ENCODE measurements around the gene NT5C3A. TPM values are rescaled to one million over a fixed set of nuclear protein-coding genes. Genes with fewer than 3 reads are reported as not detected.
"Not testable (repeated sequence)": the region's sequence is repeated elsewhere in the genome, so short reads cannot be mapped to it uniquely, and the experiment has no call there.

NT5C3A gene
- total RNA-seq, 6 experiments from 2014 or later, result 15.3 to 19.4 (median 16.4) TPM

DNA sequence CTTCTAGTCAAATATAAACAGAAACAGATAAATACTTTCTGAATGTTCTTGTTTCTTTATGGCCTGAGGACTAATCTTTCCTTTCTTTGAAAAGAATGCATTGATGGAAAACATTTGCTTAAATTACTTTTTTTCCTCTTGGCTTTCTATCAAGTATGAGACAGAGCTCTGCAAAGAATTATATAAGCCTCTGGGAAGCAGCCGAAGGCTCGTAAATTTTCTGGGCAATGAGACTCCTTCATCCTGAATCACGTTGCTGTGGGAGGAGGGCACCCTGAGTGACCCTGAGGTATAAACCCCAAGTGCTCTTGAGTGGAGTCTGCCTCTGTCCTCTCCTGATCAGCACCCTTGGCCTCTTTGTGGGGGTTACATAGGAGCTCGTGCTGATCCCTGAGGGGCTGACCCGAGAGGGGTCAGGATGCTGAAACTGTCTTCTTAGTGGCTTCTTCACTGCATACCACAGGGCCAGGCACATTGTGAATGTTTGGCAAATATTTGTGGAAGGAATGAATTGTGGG is 71.4 kb downstream of the NT5C3A start:
- peaks cover 23% of the 10 kb centered on the region for H3K36me3 Mint-ChIP-seq (ENCODE audit: low read depth)
- not testable (repeated sequence) for H3K27me3 Mint-ChIP-seq (ENCODE audit: insufficient read depth)
- peak; percentile 83 for DNase-seq

DNA sequence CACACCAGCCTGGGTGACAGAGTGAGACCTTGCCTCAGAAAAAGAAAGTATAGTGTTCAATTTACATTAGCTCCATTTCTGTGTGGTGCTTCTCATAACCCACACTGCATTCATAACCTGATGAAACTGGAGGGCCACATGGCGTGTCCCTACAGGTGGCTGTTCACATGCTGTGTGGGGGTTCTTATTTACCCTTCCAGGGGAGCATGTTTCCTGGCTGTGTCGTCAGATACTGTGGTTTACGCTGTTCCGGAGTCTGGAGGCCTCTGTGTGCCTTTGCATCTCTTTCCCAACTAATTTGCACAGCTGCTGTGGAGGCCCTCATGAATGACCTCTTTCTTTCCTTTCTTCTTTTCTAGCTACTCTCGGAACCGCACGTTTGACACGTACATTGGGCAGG is 74.4 kb downstream of the NT5C3A start:
- H3K4me1 Mint-ChIP-seq (ENCODE audit: low read depth), result peaks cover 40% of the 10 kb centered on the region
- H3K4me3 Mint-ChIP-seq; H3K9me3 Mint-ChIP-seq; H3K27me3 Mint-ChIP-seq (ENCODE audit: insufficient read depth); DNase-seq; H3K27ac Mint-ChIP-seq: not testable (repeated sequence)
- H3K36me3 Mint-ChIP-seq (ENCODE audit: low read depth), result peaks cover 26% of the 10 kb centered on the region

More for the DNA sequence above, 71.4 kb downstream of the NT5C3A start:
- Mint-ChIP-seq H3K4me3 (peak overlapping the region; percentile 60), H3K4me1 (ENCODE audit: low read depth) (peaks cover 34% of the 10 kb centered on the region), H3K27ac (peak overlapping the region; percentile 84)
- H3K9me3 Mint-ChIP-seq, result not testable (repeated sequence)

DNA sequence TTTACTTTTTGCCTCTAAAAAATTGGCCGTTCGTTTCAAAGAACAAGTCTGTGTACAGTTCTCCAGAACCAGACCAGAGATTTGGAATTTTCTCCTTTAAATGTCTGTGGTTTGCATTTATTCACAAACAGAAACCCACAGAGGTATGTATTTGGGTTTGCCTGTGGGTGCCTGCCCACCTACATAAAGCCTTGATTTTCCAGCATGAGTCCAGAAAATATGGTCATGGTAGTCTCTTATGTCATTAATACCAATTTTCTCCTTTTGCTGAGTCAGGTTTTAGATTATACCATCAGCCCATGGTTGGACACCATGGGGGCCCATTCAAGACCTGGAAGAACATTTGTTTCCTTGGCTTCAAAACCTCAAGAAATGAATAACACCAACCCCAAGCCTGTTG is 82.7 kb downstream of the NT5C3A start:
- not testable (repeated sequence) for H3K27me3 Mint-ChIP-seq (ENCODE audit: insufficient read depth); H3K4me3 Mint-ChIP-seq; DNase-seq; H3K9me3 Mint-ChIP-seq
- Mint-ChIP-seq H3K4me1 (ENCODE audit: low read depth) (peaks cover 31% of the 10 kb centered on the region), H3K27ac (peak overlapping the region; percentile 57), H3K36me3 (ENCODE audit: low read depth) (peaks cover 33% of the 10 kb centered on the region)

DNA sequence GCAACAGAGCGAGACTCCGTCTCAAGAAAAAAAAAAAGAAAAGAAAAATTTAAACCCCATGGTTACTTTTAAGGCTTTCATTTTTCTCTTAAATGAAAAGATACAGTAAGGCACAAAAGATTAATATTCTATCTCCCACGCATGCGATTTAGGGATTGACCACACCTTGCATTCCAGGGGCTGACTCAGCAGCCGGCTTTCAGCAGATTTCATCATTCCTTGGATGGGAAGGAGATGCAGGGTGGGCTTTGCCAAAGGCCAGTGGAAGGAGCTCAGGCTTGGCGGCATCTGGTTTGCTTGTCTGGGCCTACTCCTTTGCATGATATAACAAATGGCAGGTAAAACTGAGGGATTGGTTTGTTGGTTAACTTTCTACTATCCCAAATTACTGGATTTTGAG is 83.3 kb downstream of the NT5C3A start:
- peaks cover 27% of the 10 kb centered on the region for H3K36me3 Mint-ChIP-seq (ENCODE audit: low read depth)
- H3K9me3 Mint-ChIP-seq; H3K27me3 Mint-ChIP-seq (ENCODE audit: insufficient read depth): not testable (repeated sequence)
- peak overlapping the region; percentile 91 for H3K27ac Mint-ChIP-seq
- peak overlapping the region; percentile 67 for H3K4me3 Mint-ChIP-seq
- DNase-seq, result peak; percentile 57
- H3K4me1 Mint-ChIP-seq (ENCODE audit: low read depth), result peaks cover 25% of the 10 kb centered on the region

DNA sequence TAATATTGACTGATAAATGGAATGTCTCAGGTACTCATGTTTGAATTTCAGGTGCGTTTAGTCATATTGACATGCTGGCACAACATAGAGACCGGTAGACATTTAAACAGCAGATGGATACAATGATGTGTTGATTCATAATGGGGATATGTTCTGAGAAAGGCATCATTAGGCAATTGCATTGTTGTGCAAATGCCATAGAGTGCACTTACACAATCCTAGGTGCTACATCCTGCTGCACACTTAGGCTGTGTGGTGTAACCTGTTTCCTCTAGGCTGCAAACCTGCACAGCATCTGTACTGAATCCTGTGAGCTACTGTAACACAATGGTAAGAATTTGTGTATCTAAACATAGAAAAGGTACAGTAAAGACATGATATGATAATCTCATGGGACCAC is 85.4 kb downstream of the NT5C3A start:
- DNase-seq; H3K27me3 Mint-ChIP-seq (ENCODE audit: insufficient read depth); H3K27ac Mint-ChIP-seq; H3K9me3 Mint-ChIP-seq; H3K4me3 Mint-ChIP-seq: not testable (repeated sequence)
- peaks cover 27% of the 10 kb centered on the region for H3K36me3 Mint-ChIP-seq (ENCODE audit: low read depth)
- peaks cover 35% of the 10 kb centered on the region for H3K4me1 Mint-ChIP-seq (ENCODE audit: low read depth)

DNA sequence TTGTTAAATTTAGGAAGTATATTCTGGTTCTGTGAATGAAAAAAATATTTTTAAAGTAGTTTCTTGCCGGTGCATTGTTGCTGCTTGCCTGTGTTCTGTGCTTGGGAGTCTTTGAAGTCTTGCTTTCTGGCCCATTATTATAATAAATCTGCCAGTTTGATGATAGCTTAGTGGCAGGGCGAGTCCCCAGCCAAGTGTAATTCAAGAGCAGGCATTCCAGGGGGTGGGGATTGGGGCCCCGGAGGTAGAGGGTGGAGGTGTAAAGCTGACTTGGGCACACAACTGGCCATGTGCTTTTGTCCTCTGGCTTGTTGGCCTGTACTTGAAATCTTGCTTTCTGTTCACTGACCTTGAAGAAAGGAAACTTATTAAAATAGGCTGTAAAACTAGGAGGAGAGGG is 90.6 kb downstream of the NT5C3A start:
- H3K4me3 Mint-ChIP-seq; H3K27ac Mint-ChIP-seq; H3K27me3 Mint-ChIP-seq (ENCODE audit: insufficient read depth); DNase-seq; H3K9me3 Mint-ChIP-seq: not testable (repeated sequence)
- H3K36me3 Mint-ChIP-seq (ENCODE audit: low read depth), result peaks cover 22% of the 10 kb centered on the region
- peaks cover 21% of the 10 kb centered on the region for H3K4me1 Mint-ChIP-seq (ENCODE audit: low read depth)

DNA sequence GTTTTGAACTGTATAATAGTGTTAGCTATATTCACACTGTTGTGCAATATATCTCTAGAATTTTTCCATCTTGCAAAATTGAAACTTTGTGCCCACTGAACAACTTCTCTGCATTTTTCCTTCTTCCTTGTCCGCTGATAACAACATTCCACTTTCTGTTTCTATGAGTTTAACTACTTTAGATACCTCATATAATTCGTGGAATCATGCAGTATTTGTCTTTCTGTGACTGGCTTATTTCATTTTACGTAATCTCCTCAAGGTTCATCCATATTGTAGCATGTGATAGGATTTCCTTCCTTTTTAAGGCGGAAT is 95.4 kb downstream of the NT5C3A start:
- not testable (repeated sequence) for H3K9me3 Mint-ChIP-seq; H3K27me3 Mint-ChIP-seq (ENCODE audit: insufficient read depth); H3K4me3 Mint-ChIP-seq; H3K27ac Mint-ChIP-seq; DNase-seq; H3K36me3 Mint-ChIP-seq (ENCODE audit: low read depth)
- H3K4me1 Mint-ChIP-seq (ENCODE audit: low read depth), result peaks cover 25% of the 10 kb centered on the region

DNA sequence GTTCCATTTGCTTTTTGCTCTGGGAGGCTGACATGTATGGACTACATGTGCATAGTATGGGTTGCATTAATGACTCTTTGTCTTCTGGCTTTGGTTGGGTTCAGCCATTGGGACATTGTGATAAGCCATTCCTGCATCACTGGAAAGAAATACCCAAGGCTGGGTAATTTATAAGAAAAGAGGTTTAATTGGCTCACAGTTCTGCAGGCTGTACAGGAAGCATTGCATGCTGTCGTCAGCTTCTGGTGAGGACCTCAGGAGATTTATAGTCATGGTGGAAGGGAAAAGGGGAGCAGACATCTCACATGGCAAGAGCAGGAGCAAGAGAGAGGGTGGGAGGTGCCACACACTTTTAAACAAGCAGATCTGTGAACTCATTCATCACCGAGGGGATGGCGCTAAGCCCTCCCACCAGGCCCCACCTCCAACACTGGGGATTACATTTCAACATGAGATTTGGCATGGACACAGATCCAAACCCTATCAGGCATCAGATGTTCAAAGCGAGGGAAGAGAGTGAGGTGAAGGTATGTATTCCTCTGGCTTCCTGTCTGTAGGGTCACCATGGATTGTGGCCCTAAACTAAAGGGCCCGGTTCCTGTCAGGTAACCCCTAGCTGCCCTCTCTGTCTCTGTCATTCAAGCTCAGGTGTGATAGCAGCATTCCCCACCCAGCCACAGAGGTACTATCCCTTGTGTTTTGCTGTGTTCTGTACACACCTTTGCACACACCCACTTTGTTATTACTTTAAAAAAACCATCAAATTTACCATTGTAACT is 95.9 kb downstream of the NT5C3A start:
- H3K4me3 Mint-ChIP-seq; H3K27ac Mint-ChIP-seq; H3K36me3 Mint-ChIP-seq (ENCODE audit: low read depth); H3K9me3 Mint-ChIP-seq; DNase-seq; H3K27me3 Mint-ChIP-seq (ENCODE audit: insufficient read depth): not testable (repeated sequence)
- peaks cover 19% of the 10 kb centered on the region for H3K4me1 Mint-ChIP-seq (ENCODE audit: low read depth)

DNA sequence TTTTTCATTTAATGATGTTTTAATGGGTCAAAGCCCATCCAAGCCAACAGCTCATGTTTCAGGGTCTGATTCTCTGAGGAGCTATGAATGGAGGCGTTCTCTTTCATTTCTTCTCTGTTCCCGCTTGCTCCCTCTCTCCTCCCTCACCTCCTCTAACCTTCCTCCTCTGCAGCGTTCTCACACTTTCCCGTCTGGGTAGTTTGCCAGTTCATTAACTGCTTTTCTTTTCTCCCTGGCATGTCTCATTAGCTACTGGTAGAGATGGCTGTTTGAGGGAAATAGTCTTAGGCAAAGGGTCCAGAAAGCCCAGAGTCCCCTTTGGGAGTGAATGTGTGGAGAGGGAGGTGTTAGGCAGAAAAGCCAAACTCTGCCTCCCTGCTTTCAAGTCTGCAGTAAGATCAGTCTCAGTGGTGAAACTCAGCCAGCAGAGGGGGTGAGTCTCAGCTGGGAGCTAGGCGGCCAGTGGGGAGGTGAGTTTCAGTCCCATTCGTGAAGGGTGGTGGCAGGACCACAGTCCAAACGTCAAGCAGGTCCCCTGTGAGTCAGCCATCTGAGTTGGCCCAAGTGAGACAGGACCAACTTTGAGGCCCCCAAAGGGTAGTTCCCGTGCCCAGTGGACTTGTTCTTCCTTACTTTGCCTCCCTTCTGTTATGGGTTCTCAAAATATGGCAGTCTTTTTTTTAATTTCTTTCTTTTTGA is 98.0 kb downstream of the NT5C3A start:
- DNase-seq; H3K9me3 Mint-ChIP-seq; H3K27me3 Mint-ChIP-seq (ENCODE audit: insufficient read depth): not testable (repeated sequence)
- Mint-ChIP-seq H3K36me3 (ENCODE audit: low read depth) (peaks cover 14% of the 10 kb centered on the region), H3K4me3 (peak overlapping the region; percentile 61), H3K4me1 (ENCODE audit: low read depth) (peaks cover 25% of the 10 kb centered on the region), H3K27ac (peak overlapping the region; percentile 74)
- TF ChIP-seq, protein P1, sequence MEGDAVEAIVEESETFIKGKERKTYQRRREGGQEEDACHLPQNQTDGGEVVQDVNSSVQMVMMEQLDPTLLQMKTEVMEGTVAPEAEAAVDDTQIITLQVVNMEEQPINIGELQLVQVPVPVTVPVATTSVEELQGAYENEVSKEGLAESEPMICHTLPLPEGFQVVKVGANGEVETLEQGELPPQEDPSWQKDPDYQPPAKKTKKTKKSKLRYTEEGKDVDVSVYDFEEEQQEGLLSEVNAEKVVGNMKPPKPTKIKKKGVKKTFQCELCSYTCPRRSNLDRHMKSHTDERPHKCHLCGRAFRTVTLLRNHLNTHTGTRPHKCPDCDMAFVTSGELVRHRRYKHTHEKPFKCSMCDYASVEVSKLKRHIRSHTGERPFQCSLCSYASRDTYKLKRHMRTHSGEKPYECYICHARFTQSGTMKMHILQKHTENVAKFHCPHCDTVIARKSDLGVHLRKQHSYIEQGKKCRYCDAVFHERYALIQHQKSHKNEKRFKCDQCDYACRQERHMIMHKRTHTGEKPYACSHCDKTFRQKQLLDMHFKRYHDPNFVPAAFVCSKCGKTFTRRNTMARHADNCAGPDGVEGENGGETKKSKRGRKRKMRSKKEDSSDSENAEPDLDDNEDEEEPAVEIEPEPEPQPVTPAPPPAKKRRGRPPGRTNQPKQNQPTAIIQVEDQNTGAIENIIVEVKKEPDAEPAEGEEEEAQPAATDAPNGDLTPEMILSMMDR (IDR thresholded peaks at IDR 0.05), result peak; percentile 70

Other genes starting within 250 kb of the NT5C3A start
- gene KBTBD2, start 171.0 kb downstream of the NT5C3A start, total RNA-seq (2021; fragmentation: NEBNext Ultra II Directional; extraction: Animal tissue kit (Norgen Biotek cat#: 25700)), result 10 to 100 TPM; 20.8 to 24.5 (median 22.0) TPM
- 100 to 1,000 TPM; 196 to 241 (median 214) TPM for gene FKBP9, start 105.3 kb downstream of the NT5C3A start, total RNA-seq (2021; fragmentation: NEBNext Ultra II Directional; extraction: Animal tissue kit (Norgen Biotek cat#: 25700))
- gene RP9, start 46.6 kb upstream of the NT5C3A start, total RNA-seq (2021; fragmentation: NEBNext Ultra II Directional; extraction: Animal tissue kit (Norgen Biotek cat#: 25700)), result 10 to 100 TPM; 11.4 to 16.6 (median 14.9) TPM
- gene BBS9, start 66.8 kb upstream of the NT5C3A start, total RNA-seq (2021; fragmentation: NEBNext Ultra II Directional; extraction: Animal tissue kit (Norgen Biotek cat#: 25700)), result 10 to 100 TPM; 10.6 to 13.0 (median 12.1) TPM